K562 (cell line): ENCODE data around the gene DPH6. TPM values are rescaled to one million over a fixed set of nuclear protein-coding genes. Genes with fewer than 3 reads are reported as not detected.

Experiments
- ATAC-seq: fragments of 200-7000 bp; cut with Tn5 transposase; 3 replicates; pipeline ENCODE4 v1.9.1; 2020; ENCODE audit warnings: moderate library complexity
- BruUV-seq: library from RNA; stranded (reverse); fragments of 400-500 nt; replicated peaks from 2 replicates; lab custom pipeline; 2021; lab: Mats Ljungman, UMichigan
- CTCF ChIA-PET: fragments of 300-600 bp; formaldehyde crosslinking; extraction: SDS; loops from one replicate; lab custom pipeline; 2021; ENCODE audit warnings: low intra/inter-chr PET ratio; lab: Yijun Ruan, JAX
- POLR2A ChIA-PET: fragments of 300-600, 350-650 bp; sonication (Branson Sonifier 250); formaldehyde crosslinking; extraction: SDS; loops from one replicate; lab custom pipeline; 2021; ENCODE audit warnings: antibody characterized with exemption, inconsistent platforms; lab: Yijun Ruan, JAX
- DNase-seq, 4 experiments: peaks; one replicate each; pipeline versions ENCODE4 v3.0.0 to v3.0.0-alpha.2; 2011 to 2018; ENCODE audit warnings: low spot score in 3 of 4, mixed read lengths in 3 of 4; ENCODE audit errors: extremely low read depth in 1 of 4
- FAIRE-seq: peaks from 2 replicates; lab custom pipeline; 2011; peaks lifted over from hg19 to GRCh38; lab: Jason Lieb, UNC
- H2AFZ ChIP-seq: 2 replicates; pipeline ENCODE4 v1.6.0; 2011; ENCODE audit warnings: low read depth, low read length, control low read depth, inconsistent platforms
- H3K27ac ChIP-seq: fragments of 200-600 bp; 3 replicates; pipeline ENCODE4 v1.8.0; 2011; ENCODE audit warnings: low read depth, mild to moderate bottlenecking, control low read depth, inconsistent platforms, low read length, moderate library complexity, mixed read lengths; ENCODE audit errors: extremely low read depth
- H3K27me3 ChIP-seq, 2 experiments: fragments of 300-600 bp in 1 of 2; 2 replicates in 1 of 2; 3 replicates in 1 of 2; pipeline versions ENCODE4 v1.6.0 to v1.8.0; 2011; ENCODE audit warnings: inconsistent platforms in 2 of 2, low read length in 2 of 2, mild to moderate bottlenecking in 1 of 2, mixed read lengths in 1 of 2, moderate library complexity in 1 of 2; ENCODE audit not compliant: control insufficient read depth in 2 of 2, insufficient read depth in 2 of 2
- H3K36me3 ChIP-seq: fragments of 300-600 bp; 3 replicates; pipeline ENCODE4 v1.8.0; 2011; ENCODE audit warnings: mild to moderate bottlenecking, low read length, inconsistent platforms; ENCODE audit not compliant: control insufficient read depth, insufficient read depth
- H3K4me1 ChIP-seq, 2 experiments: fragments of 200-600 bp in 1 of 2; replicated peaks in 1 of 2; 2 replicates in 1 of 2; 3 replicates in 1 of 2; pipeline versions ENCODE4 v1.5.1 to v1.8.0; 2011; ENCODE audit warnings: inconsistent platforms in 2 of 2, low read length in 2 of 2, mild to moderate bottlenecking in 1 of 2, mixed read lengths in 1 of 2, moderate library complexity in 1 of 2; ENCODE audit not compliant: control insufficient read depth in 2 of 2, insufficient read depth in 2 of 2
- H3K4me2 ChIP-seq: 2 replicates; pipeline ENCODE4 v1.6.1; 2011; ENCODE audit warnings: low read length, control low read depth, inconsistent platforms, mixed read lengths; ENCODE audit not compliant: insufficient read depth
- H3K4me3 ChIP-seq: fragments of 200-600 bp; sonication (generic), shearing (Covaris generic); 2 replicates; pipeline ENCODE4 v1.5.1; 2016; ENCODE audit warnings: control low read depth, inconsistent platforms
- H3K79me2 ChIP-seq: fragments of 200-600 bp; 3 replicates; pipeline ENCODE4 v1.8.0; 2011; ENCODE audit warnings: low read length, inconsistent platforms; ENCODE audit not compliant: control insufficient read depth, insufficient read depth
- H3K9ac ChIP-seq, 2 experiments: 2 replicates each; pipeline versions ENCODE4 v1.6.0 to v1.6.1; 2011; ENCODE audit warnings: low read depth in 2 of 2, low read length in 2 of 2, control low read depth in 1 of 2, inconsistent platforms in 1 of 2, mild to moderate bottlenecking in 1 of 2, mixed read lengths in 1 of 2; ENCODE audit not compliant: insufficient read depth in 1 of 2
- H3K9me1 ChIP-seq: one replicate; pipeline ENCODE4 v1.6.0; 2011; ENCODE audit warnings: inconsistent platforms, mild to moderate bottlenecking, low read length, moderate library complexity; ENCODE audit not compliant: control insufficient read depth, insufficient read depth
- H3K9me3 ChIP-seq: replicated peaks from 2 replicates; pipeline ENCODE4 v1.5.1; 2011; ENCODE audit warnings: low read depth, low read length, inconsistent platforms; ENCODE audit not compliant: control insufficient read depth, insufficient read depth
- H4K20me1 ChIP-seq: replicated peaks from 2 replicates; pipeline ENCODE4 v1.6.1; 2011; ENCODE audit warnings: low read length, inconsistent platforms, mixed read lengths; ENCODE audit not compliant: control insufficient read depth, insufficient read depth
- KHSRP ChIP-seq: fragments of 450-650 bp; IDR thresholded peaks from 2 replicates; pipeline ENCODE4 v1.6.1; 2017
- MED1 ChIP-seq: sonication (generic); formaldehyde crosslinking; IDR thresholded peaks from 2 replicates; pipeline ENCODE4 v1.8.1; 2023; ENCODE audit warnings: missing genetic modification reagents, borderline replicate concordance
- MTF1 ChIP-seq: fragments of 250-450 bp; sonication (Bioruptor Pico); IDR thresholded peaks from 2 replicates; pipeline ENCODE4 v1.9.0; 2021; ENCODE audit warnings: moderate library complexity, mild to moderate bottlenecking, inconsistent platforms, borderline replicate concordance
- POLR3G ChIP-seq: IDR thresholded peaks from 2 replicates; pipeline ENCODE4 v1.6.1; 2011; ENCODE audit not compliant: insufficient read length, insufficient replicate concordance; ENCODE audit errors: extremely low read depth
- SAFB2 ChIP-seq: fragments of 200-400 bp; formaldehyde crosslinking; IDR thresholded peaks from 2 replicates; pipeline ENCODE4 v1.6.1; 2018; ENCODE audit warnings: borderline replicate concordance, low read length, low read depth, moderate library complexity; ENCODE audit not compliant: severe bottlenecking
- SNRNP70 ChIP-seq: fragments of 200-400 bp; formaldehyde crosslinking; optimal IDR thresholded peaks from 2 replicates; pipeline ENCODE3; 2017; ENCODE audit warnings: low read depth, low read length
- SPI1 ChIP-seq: IDR thresholded peaks from 2 replicates; pipeline ENCODE4 v1.6.1; 2011; ENCODE audit warnings: low read depth, low read length, control low read depth, borderline replicate concordance
- TAF7 ChIP-seq: fragments of 450-650 bp; IDR thresholded peaks from 2 replicates; pipeline ENCODE4 v1.6.1; 2016; ENCODE audit warnings: missing genetic modification characterization, missing compliant biosample characterization
- TCF7 ChIP-seq: sonication (generic); IDR thresholded peaks from 2 replicates; pipeline ENCODE4 v1.6.1; 2016; ENCODE audit warnings: antibody characterized with exemption, borderline replicate concordance
- TCFL5 ChIP-seq: fragments of 250-450 bp; sonication (Bioruptor Pico); conservative IDR thresholded peaks from 2 replicates; pipeline ENCODE4 v1.6.1; 2021; ENCODE audit warnings: mild to moderate bottlenecking, moderate library complexity, matching md5 sums
- TOE1 ChIP-seq, 2 experiments: fragments of 450-650 bp in 1 of 2; sonication (generic) in 1 of 2; formaldehyde crosslinking in 1 of 2; IDR thresholded peaks; 2 replicates each; pipeline versions ENCODE4 v1.7.1 to v1.8.0; 2016 to 2022; ENCODE audit warnings: borderline replicate concordance in 2 of 2, mild to moderate bottlenecking in 2 of 2, antibody characterized with exemption in 1 of 2, inconsistent platforms in 1 of 2, low read depth in 1 of 2, missing genetic modification reagents in 1 of 2, moderate library complexity in 1 of 2
- TRIM25 ChIP-seq: fragments of 450-650 bp; IDR thresholded peaks from 2 replicates; pipeline ENCODE4 v1.7.0; 2016; ENCODE audit warnings: borderline replicate concordance
- USF2 ChIP-seq: sonication (generic); formaldehyde crosslinking; IDR thresholded peaks from 2 replicates; pipeline ENCODE4 v1.5.0; 2020; ENCODE audit warnings: missing genetic modification reagents
- ZBTB7A ChIP-seq: IDR thresholded peaks from 2 replicates; pipeline ENCODE4 v1.6.1; 2011; ENCODE audit warnings: low read depth, mild to moderate bottlenecking, low read length, moderate library complexity, borderline replicate concordance; ENCODE audit not compliant: control insufficient read depth
- ZKSCAN3 ChIP-seq: fragments of 250-450 bp; sonication (Bioruptor Pico); IDR thresholded peaks from 2 replicates; pipeline ENCODE4 v1.4.0; 2020
- ZNF398 ChIP-seq: fragments of 250-450 bp; sonication (Bioruptor Pico); IDR thresholded peaks from 2 replicates; pipeline ENCODE4 v1.8.0; 2021; ENCODE audit warnings: moderate library complexity, mild to moderate bottlenecking, inconsistent platforms
- ZNF444 ChIP-seq: fragments of 250-450 bp; sonication (Bioruptor Pico); IDR thresholded peaks from 2 replicates; pipeline ENCODE4 v1.4.0; 2020; ENCODE audit warnings: mild to moderate bottlenecking, moderate library complexity
- ZNF696 ChIP-seq: fragments of 250-450 bp; sonication (Bioruptor Pico); conservative IDR thresholded peaks from 2 replicates; pipeline ENCODE4 v1.4.0; 2020; ENCODE audit warnings: mild to moderate bottlenecking, moderate library complexity
- in situ Hi-C: fragments of 300-500 bp; cut with MboI; formaldehyde crosslinking; loops from 4 replicates; pipeline ENCODE4 v1.15.0; 2018; ENCODE audit warnings: inconsistent platforms, mixed read lengths
- intact Hi-C: fragments of 100-400 bp; cut with micrococcal nuclease; formaldehyde crosslinking; loops from 2 replicates; pipeline ENCODE4 v1.14.2; 2022
- polyA plus RNA-seq, 8 experiments: library from polyadenylated mRNA; depleted of rRNA in 4 of 8; stranded (reverse) in 5 of 8; unstranded in 3 of 8; fragments of >200 nt; fragmentation: Nextera tagmentation in 2 of 8; fragmentation: Illumina TruSeq in 1 of 8; extraction: Ambion mirVana in 2 of 8; extraction: Trizol in 1 of 8; gene quantifications; 2 replicates each; pipeline versions ENCODE4 v1.2.1 to v1.2.3, GENCODE V29; 2011 to 2014; ENCODE audit warnings: inconsistent platforms in 1 of 8, missing spikeins in 1 of 8
- total RNA-seq, 7 experiments: library from RNA; depleted of rRNA in 6 of 7; stranded (reverse); fragments of >200 nt in 6 of 7; fragmentation: Illumina TruSeq in 2 of 7; extraction: Trizol in 2 of 7; gene quantifications; 2 replicates each; pipeline versions ENCODE4 v1.2.1 to v1.2.3, GENCODE V29; 2011 to 2021; ENCODE audit warnings: low replicate concordance in 1 of 7

The DPH6 gene
- total and polyA plus RNA-seq, 9 of the 15 experiments (the other 6 are each of a cell fraction or from before 2014, with no cell fraction given): 10.1 to 69.1 (median 18.8) TPM

DNA sequence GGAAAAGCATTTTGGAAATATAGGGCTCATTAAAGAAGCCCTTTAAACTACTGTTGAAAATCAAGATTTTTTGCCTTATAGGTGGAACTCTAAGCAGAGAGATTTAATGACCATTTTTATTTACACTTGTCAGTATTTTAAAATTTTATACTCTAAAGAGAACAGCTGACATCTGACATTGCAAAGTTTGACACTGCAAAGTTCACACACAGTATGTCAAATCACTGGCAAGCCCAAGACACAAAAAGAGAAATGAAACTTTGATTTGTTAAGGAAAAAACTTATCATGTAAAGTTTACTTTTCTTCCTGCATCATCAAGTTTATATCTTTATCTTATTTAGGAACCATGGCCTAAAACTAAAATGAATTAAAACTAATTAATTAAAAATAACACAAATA, 40.2 kb downstream of the DPH6 start:
- no peak for FAIRE-seq
- no TSS peak for BruUV-seq
- intact Hi-C loops (loop anchor here (10.0 kb wide), 1 partner anchor 51 kb away; no protein-coding TSS in a partner anchor), in situ Hi-C loops (no loop called here)
- no peak overlapping the region for H3K4me2 ChIP-seq
- H3K36me3 ChIP-seq: no peaks in the 10 kb centered on the region
- no peaks in the 10 kb centered on the region for H3K9me1 ChIP-seq
- H3K27ac ChIP-seq: no peak overlapping the region
- H2AFZ ChIP-seq: no peak overlapping the region
- H3K79me2 ChIP-seq: no peaks in the 10 kb centered on the region
- no peak overlapping the region for H3K4me3 ChIP-seq
- no peaks in the 10 kb centered on the region for H3K9me3 ChIP-seq
- DNase-seq: no peak
- CTCF ChIA-PET: no interaction called here
- POLR2A ChIA-PET: interaction anchor here (0.6 kb wide), 1 partner anchor 490 kb away, joined by 3 read pairs; no protein-coding TSS in a partner anchor
- no peak overlapping the region for H3K9ac ChIP-seq
- ATAC-seq: no peak
- TF ChIP-seq MTF1 (CRISPR knock-in tag) (no peak), KHSRP (no peak), ZNF398 (CRISPR knock-in tag) (no peak), POLR3G (no peak), SNRNP70 (no peak), MED1 (CRISPR knock-in tag) (no peak), ZKSCAN3 (CRISPR knock-in tag) (no peak), SAFB2 (no peak), TCFL5 (CRISPR knock-in tag) (no peak), ZNF696 (CRISPR knock-in tag) (no peak), TRIM25 (no peak), TAF7 (tag) (no peak), ZNF444 (CRISPR knock-in tag) (no peak), ZBTB7A (no peak), TCF7 (no peak), TOE1 (IDR thresholded peaks at IDR 0.05; ENCODE audit: borderline replicate concordance) (no peak), TOE1 (CRISPR knock-in tag; IDR thresholded peaks at IDR 0.05; ENCODE audit: borderline replicate concordance, low read depth) (no peak), SPI1 (no peak), USF2 (CRISPR knock-in tag) (no peak)
- TF ChIP-seq, all 486 proteins: peak for 0
- Histone ChIP-seq H3K27me3 (no peaks in the 10 kb centered on the region), H3K4me1 (no peaks in the 10 kb centered on the region), H4K20me1 (no peaks in the 10 kb centered on the region)
